H1 (cell line): Measurements from ENCODE around the gene PLCB4.

ENCODE experiments used
- CTCF ChIP-seq, 3 experiments: IDR thresholded peaks; 1 replicate in 2 of 3; 2 replicates in 1 of 3; pipeline versions ENCODE4 v1.5.1 to v1.6.1; 2011; ENCODE audit warnings: low read length in 3 of 3, mild to moderate bottlenecking in 3 of 3, inconsistent platforms in 2 of 3, low read depth in 1 of 3, moderate library complexity in 1 of 3; ENCODE audit not compliant: insufficient read depth in 1 of 3; ENCODE audit errors: control extremely low read depth in 1 of 3
- E2F6 ChIP-seq: IDR thresholded peaks from 2 replicates; pipeline ENCODE4 v1.6.1; 2012; ENCODE audit warnings: inconsistent platforms
- MAX ChIP-seq: IDR thresholded peaks from 2 replicates; pipeline ENCODE4 v1.6.1; 2012; ENCODE audit warnings: inconsistent platforms

GRCh38 chr20:9409981-9410380 lies 341.1 kb downstream of the PLCB4 start:
- TF ChIP-seq CTCF (IDR thresholded peaks at IDR 0.05; ENCODE audit: control extremely low read depth in 1 of 3, insufficient read depth in 1 of 3, low read depth in 1 of 3, low read length in 3 of 3): no peak
- TF ChIP-seq E2F6: no peak
- TF ChIP-seq MAX: no peak
